IMR-90 (cell line): Measurements from ENCODE around the gene TCF3.

ENCODE experiments used
- CEBPB ChIP-seq: IDR thresholded peaks from 2 replicates; pipeline ENCODE4 v1.6.1; 2012; ENCODE audit warnings: low read depth, low read length, improper control_type of control experiment
- CHD1 ChIP-seq: IDR thresholded peaks from 2 replicates; pipeline ENCODE4 v1.6.1; 2012; ENCODE audit warnings: low read depth, low read length, improper control_type of control experiment
- CTCF ChIP-seq: conservative IDR thresholded peaks from 2 replicates; pipeline ENCODE4 v1.5.1; 2012; ENCODE audit warnings: mild to moderate bottlenecking, low read depth, low read length, improper control_type of control experiment
- MAZ ChIP-seq: IDR thresholded peaks from 2 replicates; pipeline ENCODE4 v1.6.1; 2012; ENCODE audit warnings: low read depth, mild to moderate bottlenecking, low read length, improper control_type of control experiment, moderate library complexity, borderline replicate concordance
- MXI1 ChIP-seq: IDR thresholded peaks from 2 replicates; pipeline ENCODE4 v1.6.1; 2012; ENCODE audit warnings: low read depth, mild to moderate bottlenecking, low read length, moderate library complexity, borderline replicate concordance
- NFE2L2 ChIP-seq: fragments of 150-350 bp; IDR thresholded peaks from 2 replicates; pipeline ENCODE4 v1.6.1; 2016; ENCODE audit warnings: low read depth, mild to moderate bottlenecking, low read length
- POLR2A ChIP-seq: IDR thresholded peaks from 2 replicates; pipeline ENCODE4 v1.6.1; 2012; ENCODE audit warnings: mild to moderate bottlenecking, low read depth, low read length
- RAD21 ChIP-seq: IDR thresholded peaks from 2 replicates; pipeline ENCODE4 v1.6.1; 2012; ENCODE audit warnings: low read length, improper control_type of control experiment
- RCOR1 ChIP-seq: IDR thresholded peaks from 2 replicates; pipeline ENCODE4 v1.6.1; 2012; ENCODE audit warnings: mild to moderate bottlenecking, low read length, improper control_type of control experiment; ENCODE audit not compliant: insufficient replicate concordance
- RFX5 ChIP-seq: IDR thresholded peaks from 2 replicates; pipeline ENCODE4 v1.8.0; 2012; ENCODE audit warnings: low read depth, mild to moderate bottlenecking, low read length, moderate library complexity
- SMC3 ChIP-seq: fragments of 150-350 bp; IDR thresholded peaks from 2 replicates; pipeline ENCODE4 v1.6.1; 2016; ENCODE audit warnings: low read depth, mild to moderate bottlenecking, antibody characterized with exemption, low read length, moderate library complexity
- USF2 ChIP-seq: fragments of 150-350 bp; IDR thresholded peaks from 2 replicates; pipeline ENCODE4 v1.6.1; 2017; ENCODE audit warnings: mild to moderate bottlenecking, antibody characterized with exemption, low read length, low read depth

- TF ChIP-seq CTCF (no peak), POLR2A (no peak), SMC3 (no peak), RAD21 (no peak), USF2 (no peak), NFE2L2 (no peak), MXI1 (no peak), CEBPB (no peak), MAZ (no peak), CHD1 (no peak), RCOR1 (no peak), RFX5 (no peak)
Observed at GRCh38 chr19:1636325-1637236, 15.8 kb downstream of the TCF3 start.
